ENCODE results near the gene EPN2. TPM values are rescaled to one million over a fixed set of nuclear protein-coding genes. Genes with fewer than 3 reads are reported as not detected.
A peak's percentile ranks its signal among the peaks of the same experiment; 100 is the strongest.

The EPN2 gene
- total and polyA plus RNA-seq, 12 donors: 12.0 to 53.8 (median 22.5) TPM

- no peaks in the 10 kb centered on the region for H3K36me3 ChIP-seq (replicated peaks in 1 of 2)
- H3K4me1 ChIP-seq (replicated peaks in 1 of 2): peaks cover 0 to 11% of the 10 kb centered on the region in 2 donors
- DNase-seq: peak in 2 of 7 donors; percentile 10 to 53
- H3K4me3 ChIP-seq: no peak overlapping the region
- WGBS, 4 donors: 50 to 93% (median 71%) methylated on average over 2 of the region's 2 CpGs
- intact Hi-C loops (cut with DNase I): no loop called here
- no peaks in the 10 kb centered on the region for H3K27me3 ChIP-seq
- no peak for TF ChIP-seq CTCF (IDR thresholded peaks at IDR 0.05)
- TF ChIP-seq POLR2A (IDR thresholded peaks at IDR 0.05): no peak
- no peaks in the 10 kb centered on the region for H3K9me3 ChIP-seq (replicated peaks in 1 of 3)
- H3K27ac ChIP-seq: no peak overlapping the region
Observed at GRCh38 chr17:19337712-19338023, 100.5 kb downstream of the EPN2 start.

GRCh38 chr17:19338031-19338990 is 101.1 kb downstream of the EPN2 start:
- whole genome bisulfite sequencing, 4 donors: 76 to 96% (median 82%) methylated on average over 4 to 7 of the region's 7 CpGs
- H3K27ac ChIP-seq: no peak overlapping the region
- H3K4me1 ChIP-seq (replicated peaks in 1 of 2): peaks cover 0 to 11% of the 10 kb centered on the region in 2 donors
- intact Hi-C loops (cut with DNase I): no loop called here
- DNase-seq: peak; percentile 33 to 85 (median 61)
- no peaks in the 10 kb centered on the region for H3K9me3 ChIP-seq (replicated peaks in 1 of 3)
- no peaks in the 10 kb centered on the region for H3K36me3 ChIP-seq (replicated peaks in 1 of 2)
- no peaks in the 10 kb centered on the region for H3K27me3 ChIP-seq
- no peak overlapping the region for H3K4me3 ChIP-seq
- TF ChIP-seq CTCF (IDR thresholded peaks at IDR 0.05) (peak; percentile 30 to 81 (median 57)), POLR2A (IDR thresholded peaks at IDR 0.05) (no peak)

GRCh38 chr17:19339341-19339815 is 102.2 kb downstream of the EPN2 start:
- H3K27ac ChIP-seq: no peak overlapping the region
- H3K4me3 ChIP-seq: no peak overlapping the region
- no peaks in the 10 kb centered on the region for H3K36me3 ChIP-seq (replicated peaks in 1 of 2)
- WGBS, 4 donors: 63 to 72% (median 69%) methylated on average over 2 of the region's 2 CpGs
- TF ChIP-seq POLR2A (IDR thresholded peaks at IDR 0.05) (no peak), CTCF (IDR thresholded peaks at IDR 0.05) (no peak)
- H3K4me1 ChIP-seq (replicated peaks in 1 of 2): peaks cover 0 to 19% of the 10 kb centered on the region in 2 donors
- no peaks in the 10 kb centered on the region for H3K27me3 ChIP-seq
- intact Hi-C loops (cut with DNase I): no loop called here
- H3K9me3 ChIP-seq (replicated peaks in 1 of 3): no peaks in the 10 kb centered on the region
- peak in 3 of 7 donors; percentile 9 to 42 (median 10) for DNase-seq

GRCh38 chr17:19341211-19341631 is 104.1 kb downstream of the EPN2 start:
- Histone ChIP-seq H3K36me3 (replicated peaks in 1 of 2) (no peaks in the 10 kb centered on the region), H3K4me1 (replicated peaks in 1 of 2) (peaks cover under 1 to 26% of the 10 kb centered on the region in 2 donors), H3K4me3 (no peak overlapping the region), H3K27me3 (no peaks in the 10 kb centered on the region), H3K9me3 (replicated peaks in 1 of 3) (no peaks in the 10 kb centered on the region), H3K27ac (peak overlapping the region in 1 of 5 donors; percentile 53)
- TF ChIP-seq CTCF (IDR thresholded peaks at IDR 0.05): no peak
- TF ChIP-seq POLR2A (IDR thresholded peaks at IDR 0.05): no peak
- DNase-seq: peak in 4 of 7 donors; percentile 12 to 56 (median 14)
- intact Hi-C loops (cut with DNase I): no loop called here
- 62 to 74% (median 65%) methylated on average over 7 of the region's 7 CpGs for WGBS, 4 donors

Data from adrenal gland (tissue), 12 donors.